ENCODE data around the gene TENM4.

The TENM4 gene

GRCh38 chr11:78744202-78744601, 696.6 kb downstream of the TENM4 start:
- no peak for DNase-seq (ENCODE audit: low read depth)

DNA sequence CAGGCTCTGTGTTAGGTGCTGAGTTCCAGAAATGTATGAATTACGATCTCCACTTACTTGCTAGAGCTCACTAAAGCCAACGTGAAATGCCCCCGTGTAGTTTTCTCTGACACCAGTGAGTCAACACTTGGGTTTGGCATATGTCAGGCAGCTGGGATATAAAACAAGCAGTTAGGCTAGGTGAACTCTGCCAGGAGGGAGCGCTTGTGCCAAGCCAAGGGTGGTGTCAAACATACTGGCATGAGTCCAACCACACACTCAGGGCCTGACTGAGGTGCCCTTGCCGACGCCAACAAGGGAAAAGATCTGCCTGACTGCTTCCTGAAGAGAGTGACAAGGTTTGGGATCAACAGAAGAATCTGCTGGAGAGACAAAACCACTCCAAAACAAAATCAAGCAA, 698.4 kb downstream of the TENM4 start:
- DNase-seq (ENCODE audit: low read depth), result no peak

DNA sequence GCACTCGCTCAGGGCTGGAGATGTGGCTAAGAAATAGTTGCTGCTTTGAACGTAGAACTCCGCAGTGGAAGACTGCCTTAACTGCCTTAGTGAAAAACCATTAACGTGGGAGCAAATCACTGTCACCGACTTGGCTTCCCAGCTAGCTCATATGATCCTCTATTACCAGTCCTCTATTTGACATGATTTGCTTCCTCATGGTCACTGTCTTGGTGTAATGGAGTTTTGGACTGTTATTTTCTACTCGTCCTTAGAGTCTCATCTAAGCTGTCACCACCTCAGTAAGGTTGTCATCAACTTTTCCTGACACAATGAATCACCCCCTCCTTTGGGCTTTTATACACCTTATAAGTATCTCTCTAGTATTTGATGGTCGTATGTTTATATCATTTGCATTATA, 699.1 kb downstream of the TENM4 start:
- DNase-seq (ENCODE audit: low read depth), result no peak

DNA sequence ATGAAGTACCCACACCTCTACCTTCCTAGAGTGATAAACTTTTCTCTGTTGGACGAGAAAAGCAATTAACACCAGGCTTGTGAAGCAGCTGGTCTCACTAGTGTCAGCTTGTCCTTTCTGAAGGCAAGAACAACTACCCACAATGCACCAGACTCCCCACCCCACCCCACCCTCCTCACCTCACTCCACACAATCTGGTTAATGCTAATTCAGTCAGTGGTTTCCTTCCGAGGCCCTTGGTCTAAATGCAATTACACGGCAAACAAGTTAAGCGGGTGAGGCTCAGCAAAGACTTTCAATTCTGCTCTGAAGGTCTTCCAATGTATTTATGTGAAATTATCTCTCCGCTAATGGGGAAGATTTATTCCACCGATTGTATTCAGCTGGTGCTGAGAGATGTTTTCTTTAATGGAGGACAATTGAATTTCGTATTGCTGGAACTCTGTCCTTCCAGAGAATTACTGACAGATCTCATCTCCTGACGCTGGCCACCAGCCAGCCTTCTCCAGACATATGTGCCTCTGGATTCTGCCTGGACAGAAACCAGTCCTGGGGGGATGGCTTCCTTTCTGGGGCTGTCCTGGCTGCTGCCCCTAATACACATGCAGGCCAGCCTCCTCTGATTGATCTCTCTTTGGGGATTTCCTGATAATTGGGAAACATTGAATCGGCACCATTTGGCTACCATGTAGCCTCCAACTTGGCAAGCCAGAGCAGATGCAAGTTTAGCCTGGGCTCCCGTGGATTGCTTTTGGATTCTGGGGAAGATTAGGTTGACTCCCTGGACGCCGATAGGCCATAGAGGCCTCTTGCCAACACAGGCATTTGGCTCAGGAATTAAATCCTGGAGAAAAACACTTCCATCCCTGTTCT, 700.4 kb downstream of the TENM4 start:
- DNase-seq (ENCODE audit: low read depth), result no peak

- DNase-seq (ENCODE audit: low read depth), result no peak
Observed at GRCh38 chr11:78737891-78738290, 702.9 kb downstream of the TENM4 start.

DNA sequence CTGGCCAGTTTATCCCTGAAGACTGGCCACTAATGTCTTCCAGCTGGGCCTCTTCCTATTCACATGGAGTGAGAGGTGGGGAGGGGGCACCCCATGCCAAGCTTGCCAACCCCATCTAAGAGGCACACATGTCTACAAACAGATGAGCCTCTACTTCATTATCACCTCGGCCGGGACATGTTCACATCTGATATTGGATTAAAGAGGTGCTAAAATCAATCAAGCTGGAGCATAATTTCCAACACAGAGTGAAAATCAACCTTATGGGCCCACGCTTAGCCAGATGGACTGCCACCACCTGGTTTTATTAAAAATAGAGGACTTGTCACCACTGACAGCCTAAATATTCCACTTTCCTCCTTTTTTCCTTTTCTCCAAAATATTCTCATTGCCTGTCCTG, 703.5 kb downstream of the TENM4 start:
- no peak for DNase-seq (ENCODE audit: low read depth)

- no peak for DNase-seq (ENCODE audit: low read depth)
Observed at GRCh38 chr11:78735711-78736110, 705.1 kb downstream of the TENM4 start.

DNA sequence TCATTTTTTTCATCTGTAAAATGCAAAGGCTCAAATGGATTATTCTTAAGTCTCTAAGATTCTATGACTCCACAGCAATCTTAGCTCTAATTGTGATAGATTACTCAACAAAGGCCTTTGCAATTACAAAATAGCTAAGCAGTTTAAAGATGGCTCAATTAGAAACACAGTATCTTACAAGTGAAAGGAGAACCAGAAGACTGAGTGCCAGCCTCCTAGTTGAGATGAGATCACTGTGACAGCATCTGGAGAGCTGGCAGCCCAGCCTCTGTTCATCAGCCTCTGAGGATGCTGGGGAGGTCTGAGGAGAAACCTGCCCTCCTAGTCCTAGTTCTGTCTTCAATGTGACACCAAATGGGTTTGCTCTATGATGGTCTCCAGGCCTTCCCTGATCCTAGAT, 707.8 kb downstream of the TENM4 start:
- no peak for DNase-seq (ENCODE audit: low read depth)

DNA sequence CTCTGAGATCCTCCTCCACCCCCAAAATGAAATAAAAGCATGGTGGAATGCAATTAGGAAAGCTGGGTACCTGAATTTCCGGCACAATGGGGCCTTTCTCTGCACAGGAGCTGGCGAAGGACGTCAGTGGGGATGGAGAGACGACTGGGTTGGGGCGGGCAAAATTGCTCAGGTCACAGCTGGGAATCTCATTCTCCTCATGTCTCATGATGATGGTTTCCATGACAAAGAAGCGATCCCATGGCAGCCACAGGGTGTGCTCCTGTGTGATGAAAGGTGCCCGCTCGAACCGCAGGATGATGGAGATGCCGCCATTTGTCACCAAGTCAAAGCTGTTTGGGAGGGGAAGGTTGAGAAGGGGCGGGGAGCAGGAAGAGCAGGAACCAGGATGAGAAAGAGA, 708.6 kb downstream of the TENM4 start:
- no peak for DNase-seq (ENCODE audit: low read depth)

DNA sequence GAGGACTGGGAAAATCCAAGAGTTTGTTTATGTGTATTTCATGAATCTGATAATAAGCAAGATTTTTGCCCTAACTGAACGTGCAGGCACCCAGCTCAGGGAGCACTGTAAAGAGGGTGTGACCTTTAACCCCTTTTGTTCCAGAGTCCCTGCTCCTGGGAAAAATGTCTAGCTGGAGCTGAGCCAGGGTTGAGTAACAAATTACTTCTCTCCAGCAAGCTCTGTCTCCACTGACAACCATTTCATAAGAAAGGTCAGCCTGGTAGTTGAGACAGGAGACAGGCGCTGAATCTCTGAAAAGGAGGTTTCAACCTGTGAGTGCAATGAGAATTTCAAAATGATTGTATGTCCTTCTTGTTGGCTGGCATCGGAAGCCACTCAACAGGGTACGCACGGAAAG, 709.8 kb downstream of the TENM4 start:
- no peak for DNase-seq (ENCODE audit: low read depth)

GRCh38 chr11:78730267-78730824, 710.5 kb downstream of the TENM4 start:
- no peak for DNase-seq (ENCODE audit: low read depth)

DNA sequence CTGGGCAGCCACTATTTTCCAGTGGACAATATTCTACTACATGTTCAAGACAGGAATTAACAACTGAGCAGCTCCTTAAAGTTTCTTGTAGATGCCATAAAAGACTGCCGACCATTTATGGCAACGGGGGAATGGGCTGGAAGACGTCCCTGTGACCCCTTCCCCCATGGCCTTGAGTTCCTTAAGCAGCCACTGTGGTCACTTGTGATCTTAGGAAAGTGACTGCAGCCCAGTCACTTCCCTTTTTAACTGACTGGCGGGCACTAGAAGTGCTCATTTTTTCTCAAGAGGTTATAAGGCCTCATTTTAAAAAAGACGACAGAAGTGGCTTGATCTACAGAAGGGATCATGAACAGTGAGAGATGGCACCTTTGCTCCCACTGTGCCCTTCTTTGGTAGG, 713.0 kb downstream of the TENM4 start:
- DNase-seq (ENCODE audit: low read depth), result no peak

DNA sequence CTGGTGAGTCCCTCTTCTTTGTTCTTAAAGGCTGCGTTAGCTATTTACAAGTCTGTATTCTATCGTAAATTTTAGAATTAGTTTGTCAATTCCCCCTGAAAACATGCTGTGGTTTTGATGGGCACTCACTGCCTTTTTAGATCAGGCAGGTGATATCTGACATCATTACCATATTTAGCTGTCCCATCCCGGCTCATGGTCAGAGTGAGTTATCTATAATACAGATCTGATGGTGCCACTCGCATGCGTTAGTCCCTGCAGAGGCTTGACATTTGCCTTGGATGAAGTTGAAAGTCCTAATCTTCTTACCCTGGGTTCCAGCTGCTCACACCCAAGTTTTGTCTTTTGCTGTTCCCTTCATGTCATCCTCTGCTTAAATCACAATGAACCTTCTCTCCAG, 715.6 kb downstream of the TENM4 start:
- no peak for DNase-seq (ENCODE audit: low read depth)

DNA sequence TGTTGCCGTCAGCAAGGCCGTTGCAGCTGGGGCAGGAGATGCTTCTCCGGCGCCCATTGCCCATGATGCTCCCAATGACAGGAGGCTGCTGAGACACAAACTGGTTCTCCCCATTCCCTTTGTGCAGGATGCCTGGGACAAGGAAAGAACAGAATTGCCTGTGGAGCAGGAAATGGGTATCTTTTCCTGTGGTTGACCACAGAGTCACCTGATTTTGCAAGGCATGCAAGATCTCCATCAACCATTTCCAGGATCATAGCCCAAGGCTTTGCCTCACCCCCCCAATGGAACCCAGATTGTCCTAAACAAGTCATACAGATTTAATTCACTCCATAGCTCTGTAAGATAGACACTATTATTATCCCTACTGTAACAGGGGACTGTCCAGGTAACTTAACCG, 718.0 kb downstream of the TENM4 start:
- DNase-seq (ENCODE audit: low read depth), result no peak

GRCh38 chr11:78720281-78720989, 720.4 kb downstream of the TENM4 start:
- no peak for DNase-seq (ENCODE audit: low read depth)

- no peak for DNase-seq (ENCODE audit: low read depth)
Observed at GRCh38 chr11:78717041-78717440, 723.8 kb downstream of the TENM4 start.

DNA sequence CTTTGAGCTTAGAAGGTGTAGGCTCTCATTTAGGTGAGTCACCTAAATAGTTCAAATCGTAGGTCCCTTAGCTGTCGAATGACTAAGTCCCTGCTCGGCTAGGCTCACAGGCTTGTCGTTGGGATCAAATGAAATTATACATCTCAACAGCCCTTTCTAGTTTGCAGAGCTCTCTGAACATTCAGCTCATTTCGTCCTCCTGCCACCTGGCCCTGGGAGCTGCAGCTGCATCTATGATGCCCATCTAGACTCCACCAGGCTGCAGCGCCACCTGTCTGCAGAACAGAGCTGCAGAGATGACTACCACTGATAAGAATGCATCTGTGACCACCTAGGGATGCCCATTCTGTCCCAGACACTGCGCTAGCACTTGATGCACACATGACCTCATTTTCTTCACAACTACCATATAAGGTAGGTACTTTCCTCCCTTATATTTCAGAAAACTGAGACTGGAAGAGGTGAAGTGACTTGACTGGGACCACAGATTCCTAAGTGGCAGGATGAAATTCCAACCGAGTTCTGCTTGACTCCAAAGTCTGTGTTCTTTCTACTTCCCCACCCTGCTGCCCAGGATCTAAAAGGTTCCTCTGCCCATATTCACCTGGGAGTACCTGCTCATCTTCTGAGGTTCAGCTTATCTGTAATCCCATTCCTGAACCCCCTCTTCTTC, 725.1 kb downstream of the TENM4 start:
- no peak for DNase-seq (ENCODE audit: low read depth)

DNA sequence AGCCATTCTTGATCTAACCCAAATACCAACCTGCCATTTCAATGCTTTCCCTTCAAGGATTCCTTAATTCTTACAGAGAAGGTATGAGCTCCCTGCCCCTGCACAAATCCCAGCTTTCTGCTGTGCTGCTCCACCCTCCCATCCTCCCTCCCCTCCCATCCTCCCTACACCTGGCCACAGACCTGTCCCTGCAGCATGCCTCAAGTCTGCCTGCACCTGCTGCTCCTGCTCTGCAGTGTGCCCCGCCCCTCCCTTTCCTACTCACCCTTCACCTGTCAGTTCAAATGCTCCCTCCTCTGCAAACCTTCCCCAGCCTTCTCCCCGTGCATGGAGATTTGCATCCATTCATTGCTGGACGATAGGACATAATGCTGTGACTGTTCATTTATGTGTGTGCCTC, 726.3 kb downstream of the TENM4 start:
- no peak for DNase-seq (ENCODE audit: low read depth)

DNA sequence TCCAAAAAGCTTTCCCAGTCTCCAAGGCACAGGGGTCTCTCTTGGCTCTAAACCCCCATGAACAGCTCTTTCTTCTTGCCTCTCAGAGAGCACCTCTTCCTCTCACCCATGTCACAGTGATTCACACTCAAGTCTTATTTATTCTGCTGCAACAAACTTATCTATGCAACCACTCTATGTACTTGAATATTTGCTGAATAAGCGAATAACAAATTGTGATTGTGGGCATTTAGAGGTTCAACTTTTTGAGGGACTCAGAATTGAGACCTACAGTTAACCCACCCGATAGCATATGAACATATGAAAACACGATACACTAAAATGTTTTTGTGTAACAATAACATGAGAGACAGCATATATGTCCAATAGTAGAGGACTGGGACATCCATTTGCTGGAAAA, 729.1 kb downstream of the TENM4 start:
- DNase-seq (ENCODE audit: low read depth), result no peak

DNA sequence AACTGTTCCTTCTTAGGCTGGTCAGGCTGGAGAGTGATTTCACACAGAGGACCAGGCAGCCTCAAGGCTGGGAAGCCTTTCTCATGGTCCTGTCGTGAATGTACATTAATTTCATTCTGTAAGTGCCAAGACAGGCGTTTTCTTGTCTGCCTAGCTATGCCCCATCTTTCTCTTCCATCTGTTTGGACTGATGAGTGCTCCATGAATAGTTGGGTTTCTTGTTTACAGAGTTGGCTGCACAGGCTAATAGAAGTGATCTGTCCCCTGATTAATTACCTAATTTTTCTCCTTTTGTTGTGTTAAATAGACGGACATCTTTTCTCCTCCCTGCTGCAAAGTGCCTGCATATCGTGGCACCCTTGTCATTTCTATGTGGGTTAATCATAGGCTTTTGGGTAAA, 730.4 kb downstream of the TENM4 start:
- DNase-seq (ENCODE audit: low read depth), result no peak

GRCh38 chr11:78708388-78708787, 732.4 kb downstream of the TENM4 start:
- DNase-seq (ENCODE audit: low read depth), result no peak

DNA sequence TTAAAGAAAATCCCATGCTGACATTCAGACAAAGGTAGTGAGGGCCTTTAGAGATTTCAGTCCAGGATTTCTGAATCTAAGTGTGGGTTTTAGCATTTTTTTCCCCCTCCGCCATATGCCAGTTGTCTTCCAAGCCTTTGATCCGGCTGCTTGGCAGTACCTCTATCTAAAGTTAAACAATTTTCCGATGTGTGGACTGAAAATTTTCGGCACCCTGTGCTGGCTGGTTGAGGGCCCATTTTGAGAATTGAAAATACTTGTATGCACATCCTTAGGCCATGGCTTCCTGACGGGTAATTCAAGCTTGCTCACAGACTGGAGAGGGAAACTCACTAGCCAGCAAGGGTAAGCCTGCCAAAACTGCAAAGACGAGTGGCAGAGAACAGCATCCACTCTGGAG, 734.3 kb downstream of the TENM4 start:
- no peak for DNase-seq (ENCODE audit: low read depth)

DNA sequence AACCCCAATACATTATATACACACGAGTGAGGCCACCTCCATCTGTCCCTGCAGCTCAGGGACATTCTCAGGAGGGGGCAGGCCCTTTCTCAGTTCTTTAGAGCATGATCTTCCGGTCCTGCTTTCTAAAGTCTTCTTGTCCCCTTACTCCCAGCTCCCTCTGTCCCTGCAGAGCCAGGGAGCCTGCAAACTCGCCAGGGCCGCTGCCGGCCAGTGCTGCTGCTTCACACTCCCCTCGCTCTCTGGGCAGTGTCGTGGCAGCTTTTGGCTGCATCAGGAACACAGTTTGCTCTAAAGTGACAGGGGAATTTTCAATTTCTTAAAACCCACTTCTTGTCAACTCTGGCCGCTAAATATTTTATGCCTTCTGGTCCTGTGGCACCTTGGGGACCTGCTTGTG, 736.0 kb downstream of the TENM4 start:
- no peak for DNase-seq (ENCODE audit: low read depth)
